ENCODE measurements around the gene RNASE8. TPM values are rescaled to one million over a fixed set of nuclear protein-coding genes. Genes with fewer than 3 reads are reported as not detected.

RNASE8 gene
- total and polyA plus RNA-seq, 2 of the 8 experiments (the other 6 are each of a cell fraction or from before 2014, with no cell fraction given): not detected

GRCh38 chr14:21043387-21043973 lies 14.1 kb upstream of the RNASE8 start:
- Histone ChIP-seq H3K4me3 (ENCODE audit: extremely low read depth in 1 of 4, insufficient read depth in 2 of 4, low read depth in 3 of 4, low read length in 4 of 4) (no peak overlapping the region), H2AK5ac (ENCODE audit: low read depth, low read length) (no peak overlapping the region), H2BK12ac (ENCODE audit: low read depth, low read length) (no peak overlapping the region), H3K4me2 (ENCODE audit: insufficient read depth in 1 of 2, low read depth in 2 of 2, low read length in 2 of 2) (no peak overlapping the region), H3K27ac (ENCODE audit: low read depth, low read length) (no peak overlapping the region), H2BK120ac (replicated peaks; ENCODE audit: low read depth, low read length) (no peak overlapping the region), H3K23ac (ENCODE audit: insufficient read length) (no peak overlapping the region), H3K4me1 (replicated peaks in 1 of 4; ENCODE audit: control insufficient read depth in 3 of 4, insufficient read depth in 4 of 4, low read length in 3 of 4) (peaks cover 8 to 11% (median 10%) of the 10 kb centered on the region in 4 experiments; a peak in 6 of 7 replicates), H4K91ac (replicated peaks; ENCODE audit: insufficient read length, low read length) (no peak overlapping the region), H3K18ac (ENCODE audit: extremely low read depth, low read length) (no peak overlapping the region), H2BK5ac (ENCODE audit: low read depth, low read length) (no peak overlapping the region), H3K27me3 (replicated peaks in 1 of 4; ENCODE audit: control insufficient read depth in 3 of 4, extremely low read depth in 1 of 4, insufficient read depth in 3 of 4, low read length in 3 of 4) (peaks cover 0 to 3% (median 0%) of the 10 kb centered on the region in 4 experiments; a peak in 1 of 7 replicates), H4K20me1 (replicated peaks in 1 of 2; ENCODE audit: control insufficient read depth in 1 of 2, insufficient read depth in 2 of 2, low read length in 2 of 2) (no peaks in the 10 kb centered on the region), H3K56ac (replicated peaks; ENCODE audit: insufficient read length, low read depth, low read length) (no peak overlapping the region), H3K79me1 (ENCODE audit: low read depth, low read length) (no peaks in the 10 kb centered on the region), H3K14ac (ENCODE audit: insufficient read length) (no peak overlapping the region), H4K8ac (ENCODE audit: extremely low read depth, insufficient read depth, low read length) (no peak overlapping the region), H3K23me2 (ENCODE audit: low read depth, low read length) (0 out of 2 replicates have a peak, but pooled peaks cover 2% of the 10 kb centered on the region), H3K36me3 (ENCODE audit: control insufficient read depth in 2 of 4, insufficient read depth in 4 of 4, low read length in 3 of 4) (no peaks in the 10 kb centered on the region), H2BK20ac (ENCODE audit: low read length) (no peak overlapping the region), H3K9ac (replicated peaks in 1 of 4; ENCODE audit: extremely low read depth in 1 of 4, low read depth in 3 of 4, low read length in 3 of 4) (no peak overlapping the region), H4K5ac (ENCODE audit: insufficient read length, low read depth, low read length) (no peak overlapping the region), H2AFZ (ENCODE audit: low read length) (no peak overlapping the region), H2BK15ac (ENCODE audit: low read length) (no peak overlapping the region), H3K9me3 (ENCODE audit: insufficient read depth in 2 of 2, low read depth in 1 of 2, low read length in 1 of 2) (no peaks in the 10 kb centered on the region), H3K4ac (replicated peaks; ENCODE audit: insufficient read length, low read depth, low read length) (no peak overlapping the region), H3K79me2 (ENCODE audit: control insufficient read depth in 1 of 2, insufficient read depth in 2 of 2, low read length in 2 of 2) (no peaks in the 10 kb centered on the region)
- DNase-seq (ENCODE audit: low read depth in 1 of 2, low spot score in 2 of 2) (no peak), FAIRE-seq (no peak)
- 85% methylated on average over 2 of the region's 2 CpGs; no CpG with 5 or more reads in 1 of the 2 experiments for WGBS, 2 experiments (ENCODE audit: extremely low coverage in 1 of 2, insufficient coverage in 1 of 2, insufficient read length in 1 of 2, insufficient replicate concordance in 2 of 2, low coverage in 1 of 2, low lambda C conversion rate in 2 of 2, missing lambda C conversion rate in 1 of 2)
- ChIA-PET POLR2A (ENCODE audit: partially characterized antibody) (interaction anchor here (0.6 to 1.6 kb wide), 3 partner anchors 8 to 28 kb away, joined by 3 to 4 read pairs (median 3); no protein-coding TSS in a partner anchor), CTCF (ENCODE audit: partially characterized antibody) (interaction anchor here (0.7 to 7.2 kb wide), 11 partner anchors 8 to 73 kb away, joined by 3 to 371 read pairs (median 4); partner anchors contain the start of gene NDRG2)
- TF ChIP-seq POLR2A (IDR thresholded peaks at IDR 0.05; ENCODE audit: control extremely low read depth in 1 of 2, low read depth in 2 of 2, low read length in 2 of 2) (no peak), GTF2F1 (IDR thresholded peaks at IDR 0.05; ENCODE audit: borderline replicate concordance, low read depth, low read length) (no peak), PHF8 (conservative IDR thresholded peaks at IDR 0.05; ENCODE audit: low read depth, low read length) (no peak), MAX (IDR thresholded peaks at IDR 0.05) (no peak), HDAC2 (IDR thresholded peaks at IDR 0.05; ENCODE audit: borderline replicate concordance in 1 of 2, low read depth in 2 of 2, low read length in 2 of 2) (no peak), CEBPB (IDR thresholded peaks at IDR 0.05; ENCODE audit: low read depth, low read length) (no peak), KDM1A (IDR thresholded peaks at IDR 0.05; ENCODE audit: borderline replicate concordance, low read length) (no peak), SRF (IDR thresholded peaks at IDR 0.05; ENCODE audit: low read depth, low read length) (no peak), KDM4A (IDR thresholded peaks at IDR 0.05; ENCODE audit: low read depth, low read length, severe bottlenecking) (no peak), CHD1 (IDR thresholded peaks at IDR 0.05; ENCODE audit: low read depth, low read length) (no peak), ATF3 (IDR thresholded peaks at IDR 0.05; ENCODE audit: insufficient read depth, low read depth, low read length) (no peak)
